GM12878 (cell line): ENCODE measurements around the gene BRINP2. TPM values are rescaled to one million over a fixed set of nuclear protein-coding genes. Genes with fewer than 3 reads are reported as not detected.

Experiments
- BRCA1 ChIP-seq: IDR thresholded peaks from 2 replicates; pipeline ENCODE4 v1.6.1; 2011; ENCODE audit warnings: low read depth, low read length, improper control_type of control experiment
- EED ChIP-seq: sonication (generic); IDR thresholded peaks from 2 replicates; pipeline ENCODE4 v1.6.1; 2016; ENCODE audit warnings: antibody characterized with exemption, low read depth
- EZH2 ChIP-seq: IDR thresholded peaks from 2 replicates; pipeline ENCODE4 v1.6.1; 2012; ENCODE audit warnings: low read depth, mild to moderate bottlenecking, control low read depth, inconsistent platforms, low read length, borderline replicate concordance; ENCODE audit not compliant: control insufficient read depth
- HDGF ChIP-seq: fragments of 450-650 bp; IDR thresholded peaks from 2 replicates; pipeline ENCODE4 v1.6.1; 2016; ENCODE audit warnings: antibody characterized with exemption
- MYB ChIP-seq: fragments of 150-350 bp; IDR thresholded peaks from 2 replicates; pipeline ENCODE4 v1.6.1; 2014; ENCODE audit warnings: mild to moderate bottlenecking, low read depth, low read length, borderline replicate concordance
- ZNF207 ChIP-seq: fragments of 450-650 bp; IDR thresholded peaks from 2 replicates; pipeline ENCODE4 v1.6.1; 2014; ENCODE audit warnings: antibody characterized with exemption, mild to moderate bottlenecking, borderline replicate concordance
- ZNF384 ChIP-seq: IDR thresholded peaks from 2 replicates; pipeline ENCODE4 v1.6.1; 2012; ENCODE audit warnings: low read depth, mild to moderate bottlenecking, low read length, improper control_type of control experiment, borderline replicate concordance
- polyA plus RNA-seq, 11 experiments: library from polyadenylated mRNA; depleted of rRNA in 4 of 11; unstranded in 6 of 11; stranded (reverse) in 5 of 11; fragments of >200 nt; fragmentation: Nextera tagmentation in 4 of 11; fragmentation: Illumina TruSeq in 1 of 11; extraction: Ambion mirVana in 4 of 11; extraction: Trizol in 1 of 11; gene quantifications; 1 replicate in 1 of 11; 2 replicates in 10 of 11; pipeline versions ENCODE4 v1.2.1 to v1.2.3, GENCODE V29; 2011 to 2016; ENCODE audit warnings: inconsistent platforms in 2 of 11, missing spikeins in 2 of 11, low read depth in 1 of 11
- total RNA-seq, 4 experiments: library from RNA; depleted of rRNA in 3 of 4; stranded (reverse); fragments of >200 nt in 3 of 4; fragmentation: Illumina TruSeq in 1 of 4; extraction: Trizol in 1 of 4; gene quantifications; 2 replicates each; pipeline versions ENCODE4 v1.2.1 to v1.2.3, GENCODE V29; 2013 to 2021
- TF ChIP-seq, protein P1 (sequence below): fragments of 450-650 bp; IDR thresholded peaks from 2 replicates; pipeline ENCODE4 v1.6.1; 2016; ENCODE audit warnings: mild to moderate bottlenecking
- TF ChIP-seq, protein P2 (sequence below): fragments of 450-650 bp; IDR thresholded peaks from 2 replicates; pipeline ENCODE4 v1.6.1; 2017; ENCODE audit warnings: mild to moderate bottlenecking

The BRINP2 gene
- total and polyA plus RNA-seq, 10 of the 15 experiments (the other 5 are each of a cell fraction or from before 2014, with no cell fraction given) = 0.03 TPM; not detected in 9

DNA sequence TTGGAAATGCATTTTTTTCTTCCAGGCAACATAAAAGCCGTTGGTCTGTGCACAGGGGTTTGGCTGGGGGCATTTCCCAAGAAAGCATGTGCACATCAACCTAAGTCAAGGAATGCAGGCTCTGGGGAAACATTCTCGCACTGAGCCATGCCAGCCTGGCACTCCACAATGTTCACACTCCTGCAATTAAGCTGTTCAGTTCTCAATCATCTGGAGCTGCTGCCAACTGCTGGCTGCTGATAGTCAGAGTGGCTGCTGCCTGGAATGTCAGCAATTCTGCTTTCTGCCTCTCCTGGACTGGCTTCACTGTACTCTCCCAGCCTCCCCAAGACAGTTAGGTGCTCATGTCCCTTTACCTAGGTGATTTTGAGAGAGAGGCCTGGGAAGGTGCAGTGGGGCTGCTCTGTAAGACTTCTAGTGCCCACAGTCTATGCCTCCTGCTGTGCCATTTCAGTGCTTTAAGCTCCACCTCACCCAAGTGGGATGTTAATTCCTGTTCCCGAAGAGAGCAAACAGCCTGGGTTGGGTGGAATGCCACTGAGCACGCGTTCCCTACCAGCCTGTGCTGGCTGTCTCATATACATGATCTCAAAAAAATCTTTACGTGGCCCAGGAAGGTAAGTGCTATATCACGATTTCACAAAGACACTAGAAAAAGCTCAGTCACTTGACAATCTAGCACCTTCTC lies 131.7 kb downstream of the BRINP2 start (continued):
- TF ChIP-seq, protein P1, sequence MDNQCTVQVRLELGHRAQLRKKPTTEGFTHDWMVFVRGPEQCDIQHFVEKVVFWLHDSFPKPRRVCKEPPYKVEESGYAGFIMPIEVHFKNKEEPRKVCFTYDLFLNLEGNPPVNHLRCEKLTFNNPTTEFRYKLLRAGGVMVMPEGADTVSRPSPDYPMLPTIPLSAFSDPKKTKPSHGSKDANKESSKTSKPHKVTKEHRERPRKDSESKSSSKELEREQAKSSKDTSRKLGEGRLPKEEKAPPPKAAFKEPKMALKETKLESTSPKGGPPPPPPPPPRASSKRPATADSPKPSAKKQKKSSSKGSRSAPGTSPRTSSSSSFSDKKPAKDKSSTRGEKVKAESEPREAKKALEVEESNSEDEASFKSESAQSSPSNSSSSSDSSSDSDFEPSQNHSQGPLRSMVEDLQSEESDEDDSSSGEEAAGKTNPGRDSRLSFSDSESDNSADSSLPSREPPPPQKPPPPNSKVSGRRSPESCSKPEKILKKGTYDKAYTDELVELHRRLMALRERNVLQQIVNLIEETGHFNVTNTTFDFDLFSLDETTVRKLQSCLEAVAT = no peak
- TF ChIP-seq EZH2 = no peak
- no peak for TF ChIP-seq ZNF207
- TF ChIP-seq, protein P2, sequence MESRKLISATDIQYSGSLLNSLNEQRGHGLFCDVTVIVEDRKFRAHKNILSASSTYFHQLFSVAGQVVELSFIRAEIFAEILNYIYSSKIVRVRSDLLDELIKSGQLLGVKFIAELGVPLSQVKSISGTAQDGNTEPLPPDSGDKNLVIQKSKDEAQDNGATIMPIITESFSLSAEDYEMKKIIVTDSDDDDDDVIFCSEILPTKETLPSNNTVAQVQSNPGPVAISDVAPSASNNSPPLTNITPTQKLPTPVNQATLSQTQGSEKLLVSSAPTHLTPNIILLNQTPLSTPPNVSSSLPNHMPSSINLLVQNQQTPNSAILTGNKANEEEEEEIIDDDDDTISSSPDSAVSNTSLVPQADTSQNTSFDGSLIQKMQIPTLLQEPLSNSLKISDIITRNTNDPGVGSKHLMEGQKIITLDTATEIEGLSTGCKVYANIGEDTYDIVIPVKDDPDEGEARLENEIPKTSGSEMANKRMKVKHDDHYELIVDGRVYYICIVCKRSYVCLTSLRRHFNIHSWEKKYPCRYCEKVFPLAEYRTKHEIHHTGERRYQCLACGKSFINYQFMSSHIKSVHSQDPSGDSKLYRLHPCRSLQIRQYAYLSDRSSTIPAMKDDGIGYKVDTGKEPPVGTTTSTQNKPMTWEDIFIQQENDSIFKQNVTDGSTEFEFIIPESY = no peak
- no peak for TF ChIP-seq EED
- no peak for TF ChIP-seq ZNF384
- TF ChIP-seq BRCA1 = no peak
- no peak for TF ChIP-seq HDGF
- TF ChIP-seq MYB = no peak
- TF ChIP-seq, all 136 proteins: peak for 0
